ENCODE measurements around the gene NTMT1. TPM values are rescaled to one million over a fixed set of nuclear protein-coding genes. Genes with fewer than 3 reads are reported as not detected.

NTMT1 gene
- total RNA-seq, 1 donor from 2014 or later, result 40.8 TPM

DNA sequence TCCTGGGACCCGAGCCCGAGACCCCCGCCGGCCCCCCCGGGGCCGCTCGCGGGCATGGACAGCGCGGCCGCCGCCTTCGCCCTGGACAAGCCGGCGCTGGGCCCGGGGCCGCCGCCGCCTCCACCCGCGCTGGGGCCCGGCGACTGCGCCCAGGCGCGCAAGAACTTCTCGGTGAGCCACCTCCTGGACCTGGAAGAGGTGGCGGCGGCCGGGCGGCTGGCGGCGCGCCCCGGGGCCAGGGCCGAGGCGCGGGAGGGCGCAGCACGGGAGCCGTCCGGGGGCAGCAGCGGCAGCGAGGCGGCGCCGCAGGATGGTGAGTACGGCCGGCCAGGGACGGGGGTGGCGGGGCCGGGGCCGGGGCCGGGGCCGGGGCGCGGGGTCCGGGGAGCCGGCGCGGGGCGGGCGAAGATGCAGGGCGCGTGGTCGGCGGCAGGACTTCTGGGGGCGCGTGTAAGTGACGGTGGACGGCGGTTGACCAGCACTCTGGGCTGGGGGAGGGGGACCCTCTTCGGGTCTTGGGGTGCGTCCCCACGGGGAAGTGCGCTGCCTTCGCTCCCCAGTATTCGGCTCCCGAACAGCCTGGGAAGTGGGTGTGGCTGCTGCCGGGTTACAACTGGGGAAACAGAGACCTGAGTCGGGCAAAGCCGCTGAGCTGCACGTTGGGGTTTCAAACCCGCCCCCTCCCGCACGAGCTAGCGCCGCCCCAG lies 40.0 kb downstream of the NTMT1 start:
- TF ChIP-seq, protein P1, sequence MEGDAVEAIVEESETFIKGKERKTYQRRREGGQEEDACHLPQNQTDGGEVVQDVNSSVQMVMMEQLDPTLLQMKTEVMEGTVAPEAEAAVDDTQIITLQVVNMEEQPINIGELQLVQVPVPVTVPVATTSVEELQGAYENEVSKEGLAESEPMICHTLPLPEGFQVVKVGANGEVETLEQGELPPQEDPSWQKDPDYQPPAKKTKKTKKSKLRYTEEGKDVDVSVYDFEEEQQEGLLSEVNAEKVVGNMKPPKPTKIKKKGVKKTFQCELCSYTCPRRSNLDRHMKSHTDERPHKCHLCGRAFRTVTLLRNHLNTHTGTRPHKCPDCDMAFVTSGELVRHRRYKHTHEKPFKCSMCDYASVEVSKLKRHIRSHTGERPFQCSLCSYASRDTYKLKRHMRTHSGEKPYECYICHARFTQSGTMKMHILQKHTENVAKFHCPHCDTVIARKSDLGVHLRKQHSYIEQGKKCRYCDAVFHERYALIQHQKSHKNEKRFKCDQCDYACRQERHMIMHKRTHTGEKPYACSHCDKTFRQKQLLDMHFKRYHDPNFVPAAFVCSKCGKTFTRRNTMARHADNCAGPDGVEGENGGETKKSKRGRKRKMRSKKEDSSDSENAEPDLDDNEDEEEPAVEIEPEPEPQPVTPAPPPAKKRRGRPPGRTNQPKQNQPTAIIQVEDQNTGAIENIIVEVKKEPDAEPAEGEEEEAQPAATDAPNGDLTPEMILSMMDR (IDR thresholded peaks at IDR 0.05; ENCODE audit: insufficient read depth, low read length, severe bottlenecking), result no peak
- H3K36me3 ChIP-seq (ENCODE audit: control insufficient read depth, insufficient read depth, low read length), result no peaks in the 10 kb centered on the region
- H3K27me3 ChIP-seq (ENCODE audit: control insufficient read depth, insufficient read depth, low read length), result peaks cover 31% of the 10 kb centered on the region
- FAIRE-seq (no peak), DNase-seq (ENCODE audit: low read depth) (no peak)
- no peak overlapping the region for H3K4me3 ChIP-seq (ENCODE audit: low read depth, low read length)

DNA sequence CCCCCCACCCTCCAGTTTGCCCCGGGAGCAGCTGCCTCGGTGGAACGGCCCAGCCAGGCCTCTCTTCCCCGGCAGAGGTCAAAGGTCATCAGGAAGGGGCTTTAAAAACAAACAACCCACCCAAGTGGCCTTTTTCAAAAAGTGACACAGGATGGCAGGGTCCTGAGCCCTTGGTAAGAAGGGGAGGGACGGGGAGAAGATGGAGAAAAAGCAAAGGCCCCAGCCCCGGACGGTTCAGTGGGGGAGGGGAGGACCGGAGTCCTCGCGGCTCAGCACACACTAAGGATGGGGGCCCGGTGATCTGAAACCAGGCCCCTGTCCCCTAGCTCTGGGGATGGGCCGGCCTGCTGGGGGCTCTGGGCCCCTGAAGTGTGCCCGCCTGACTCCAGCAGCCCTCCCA lies 40.6 kb downstream of the NTMT1 start:
- H3K36me3 ChIP-seq (ENCODE audit: control insufficient read depth, insufficient read depth, low read length), result no peaks in the 10 kb centered on the region
- peaks cover 31% of the 10 kb centered on the region for H3K27me3 ChIP-seq (ENCODE audit: control insufficient read depth, insufficient read depth, low read length)
- TF ChIP-seq, protein P1 (IDR thresholded peaks at IDR 0.05; ENCODE audit: insufficient read depth, low read length, severe bottlenecking), result no peak
- DNase-seq (ENCODE audit: low read depth) (no peak), FAIRE-seq (no peak)
- no peak overlapping the region for H3K4me3 ChIP-seq (ENCODE audit: low read depth, low read length)

DNA sequence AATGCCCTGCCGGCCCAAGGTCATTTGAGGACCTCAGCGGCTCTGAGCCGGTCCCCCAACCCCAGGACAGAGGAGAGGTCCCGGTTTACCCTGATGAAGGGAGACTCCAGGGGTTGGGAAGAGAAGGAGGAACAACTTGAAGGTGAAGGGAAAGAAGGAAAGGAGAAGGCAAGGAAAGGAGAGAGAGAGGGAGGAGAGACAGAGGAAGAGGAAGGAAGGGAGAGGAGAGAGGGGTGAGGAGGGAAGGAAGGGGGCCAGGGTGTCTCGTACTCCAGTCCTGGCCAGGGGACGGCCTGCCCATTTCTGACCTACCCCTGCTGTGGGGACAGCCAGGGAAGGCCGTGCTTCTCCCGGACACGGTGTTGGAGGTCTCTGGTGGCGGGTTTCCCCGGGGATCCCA lies 41.4 kb downstream of the NTMT1 start:
- DNase-seq (ENCODE audit: low read depth), result no peak
- H3K4me3 ChIP-seq (ENCODE audit: low read depth, low read length), result no peak overlapping the region
- H3K36me3 ChIP-seq (ENCODE audit: control insufficient read depth, insufficient read depth, low read length), result no peaks in the 10 kb centered on the region
- H3K27me3 ChIP-seq (ENCODE audit: control insufficient read depth, insufficient read depth, low read length), result peaks cover 31% of the 10 kb centered on the region
- TF ChIP-seq, protein P1 (IDR thresholded peaks at IDR 0.05; ENCODE audit: insufficient read depth, low read length, severe bottlenecking), result no peak
- no peak for FAIRE-seq

DNA sequence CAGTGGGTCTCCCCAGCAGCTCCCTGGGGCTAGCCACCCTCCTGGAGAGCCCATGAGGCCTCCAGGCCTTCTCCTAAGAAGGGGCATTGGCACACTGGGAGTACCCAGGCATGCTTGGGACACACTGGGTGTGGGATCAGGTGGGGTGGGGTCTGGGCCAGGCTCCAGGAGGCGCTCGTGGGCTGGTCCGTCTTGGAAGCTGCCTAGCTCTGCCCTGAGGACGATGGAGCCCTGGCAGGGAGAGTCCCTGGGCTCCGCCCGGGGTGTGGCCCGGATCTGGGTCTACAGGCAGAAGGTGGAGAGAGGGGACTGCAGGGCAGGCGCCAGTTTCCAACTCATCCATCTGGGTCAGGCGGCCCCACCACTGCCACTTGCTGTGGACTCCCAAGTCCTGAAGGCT lies 41.9 kb downstream of the NTMT1 start:
- DNase-seq (ENCODE audit: low read depth), result no peak
- FAIRE-seq, result no peak
- Histone ChIP-seq H3K4me3 (ENCODE audit: low read depth, low read length) (no peak overlapping the region), H3K36me3 (ENCODE audit: control insufficient read depth, insufficient read depth, low read length) (no peaks in the 10 kb centered on the region), H3K27me3 (ENCODE audit: control insufficient read depth, insufficient read depth, low read length) (peaks cover 33% of the 10 kb centered on the region)
- TF ChIP-seq, protein P1 (IDR thresholded peaks at IDR 0.05; ENCODE audit: insufficient read depth, low read length, severe bottlenecking), result no peak

DNA sequence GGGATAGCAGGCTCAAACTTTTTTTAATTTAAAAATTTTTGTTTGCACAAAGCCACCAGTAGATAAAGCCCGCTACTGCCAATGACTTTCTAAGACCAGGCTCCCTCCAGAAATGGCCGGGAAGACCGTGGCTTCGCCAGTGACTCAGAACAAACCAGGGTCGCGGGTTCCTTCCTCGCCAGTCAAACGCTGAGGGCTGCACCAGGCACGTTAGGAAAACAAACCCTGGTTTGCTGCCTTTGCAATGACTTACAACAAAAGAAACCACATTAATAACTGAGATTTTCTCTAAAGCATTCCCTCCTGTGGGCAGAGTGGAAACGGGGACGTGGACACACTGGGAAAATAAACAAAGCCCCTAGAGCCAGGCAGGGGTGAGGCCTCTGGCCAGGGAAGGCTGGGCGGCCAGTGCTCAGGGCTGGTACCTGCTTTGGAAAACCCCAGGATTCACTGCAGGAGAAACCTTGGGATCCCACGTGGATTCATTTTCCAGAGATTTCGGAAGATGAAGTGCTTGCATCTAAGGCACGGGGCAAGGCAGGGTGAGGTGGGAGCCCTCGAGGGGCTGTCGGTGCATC lies 43.3 kb downstream of the NTMT1 start:
- DNase-seq (ENCODE audit: low read depth) (no peak), FAIRE-seq (no peak)
- no peaks in the 10 kb centered on the region for H3K36me3 ChIP-seq (ENCODE audit: control insufficient read depth, insufficient read depth, low read length)
- no peak overlapping the region for H3K4me3 ChIP-seq (ENCODE audit: low read depth, low read length)
- peaks cover 32% of the 10 kb centered on the region for H3K27me3 ChIP-seq (ENCODE audit: control insufficient read depth, insufficient read depth, low read length)
- TF ChIP-seq, protein P1 (IDR thresholded peaks at IDR 0.05; ENCODE audit: insufficient read depth, low read length, severe bottlenecking), result no peak
